PC-9 (cell line): ENCODE data around the gene PEAK1. TPM values are rescaled to one million over a fixed set of nuclear protein-coding genes. Genes with fewer than 3 reads are reported as not detected.

Source experiments
- BruUV-seq: library from RNA; stranded (reverse); fragments of 400-500 nt; replicated peaks from 2 replicates; lab custom pipeline; 2021; lab: Mats Ljungman, UMichigan
- CTCF ChIA-PET: fragments of 300-600 bp; sonication (Branson Sonifier 250); formaldehyde crosslinking; loops from one replicate; lab custom pipeline; 2022; ENCODE audit warnings: antibody characterized with exemption; lab: Charles Lee
- POLR2A ChIA-PET: fragments of 300-600 bp; sonication (Branson Sonifier 250); formaldehyde crosslinking; loops from one replicate; lab custom pipeline; 2022; ENCODE audit warnings: antibody characterized with exemption; ENCODE audit not compliant: unreplicated experiment; lab: Charles Lee
- DNase-seq, 2 experiments: peaks; one replicate each; pipeline versions ENCODE4 v3.0.0 to v3.0.0-alpha.2; 2015 to 2022; ENCODE audit warnings: mixed read lengths in 1 of 2
- H2AFZ ChIP-seq: fragments of 200-600 bp; sonication (generic); 2 replicates; pipeline ENCODE4 v1.8.1; 2017; ENCODE audit warnings: antibody characterized with exemption
- H3F3A ChIP-seq: fragments of 200-600 bp; sonication (generic); 2 replicates; pipeline ENCODE4 v1.8.1; 2017; ENCODE audit warnings: antibody characterized with exemption, mild to moderate bottlenecking, low read depth; ENCODE audit not compliant: insufficient read depth
- H3K27ac ChIP-seq: fragments of 200-600 bp; sonication (generic); 2 replicates; pipeline ENCODE4 v1.6.1; 2016; ENCODE audit warnings: mixed run types
- H3K27me3 ChIP-seq: fragments of 200-600 bp; sonication (generic); 2 replicates; pipeline ENCODE4 v1.6.1; 2016; ENCODE audit warnings: low read depth, mixed run types; ENCODE audit not compliant: insufficient read depth
- H3K36me3 ChIP-seq: fragments of 200-600 bp; sonication (generic); 2 replicates; pipeline ENCODE4 v1.6.1; 2016; ENCODE audit warnings: low read depth, mixed run types
- H3K4me1 ChIP-seq: fragments of 200-600 bp; sonication (generic); replicated peaks from 2 replicates; pipeline ENCODE4 v1.6.1; 2016; ENCODE audit warnings: mixed run types; ENCODE audit not compliant: insufficient read depth
- H3K4me2 ChIP-seq: fragments of 200-600 bp; sonication (generic); 2 replicates; pipeline ENCODE4 v1.6.1; 2017; ENCODE audit warnings: mixed run types
- H3K4me3 ChIP-seq: fragments of 200-600 bp; sonication (generic); 2 replicates; pipeline ENCODE4 v1.6.1; 2016; ENCODE audit warnings: mixed run types
- H3K79me2 ChIP-seq: fragments of 200-600 bp; sonication (generic); 2 replicates; pipeline ENCODE4 v1.6.1; 2017; ENCODE audit warnings: low read depth, mixed run types
- H3K9me2 ChIP-seq: fragments of 200-600 bp; sonication (generic); 2 replicates; pipeline ENCODE4 v1.8.1; 2017; ENCODE audit warnings: mild to moderate bottlenecking; ENCODE audit not compliant: insufficient read depth
- H3K9me3 ChIP-seq: fragments of 200-600 bp; sonication (generic); 2 replicates; pipeline ENCODE4 v1.8.1; 2016; ENCODE audit warnings: low read depth; ENCODE audit not compliant: insufficient read depth
- H4K20me1 ChIP-seq: fragments of 200-600 bp; sonication (generic); 2 replicates; pipeline ENCODE4 v1.8.1; 2017; ENCODE audit not compliant: insufficient read depth
- CTCF ChIP-seq: fragments of 200-600 bp; sonication (generic); conservative IDR thresholded peaks from 2 replicates; pipeline ENCODE4 v1.6.1; 2017; ENCODE audit warnings: mixed run types, antibody characterized with exemption, mild to moderate bottlenecking, moderate library complexity
- EZH2 ChIP-seq: fragments of 200-600 bp; sonication (generic); IDR thresholded peaks from 2 replicates; pipeline ENCODE4 v1.8.0; 2017; ENCODE audit warnings: antibody characterized with exemption, low read depth
- intact Hi-C: fragments of 100-400 bp; cut with micrococcal nuclease; formaldehyde crosslinking; loops from one replicate; pipeline ENCODE4 v1.10.0; 2022; ENCODE audit not compliant: unreplicated experiment
- total RNA-seq: library from RNA; stranded (reverse); gene quantifications from 2 replicates; pipeline ENCODE4 v1.2.3, GENCODE V29; 2021

The PEAK1 gene
- total RNA-seq, 1 experiment from 2014 or later = 20.7 TPM

GRCh38 chr15:77191230-77191834 lies 228.6 kb downstream of the PEAK1 start:
- no peaks in the 10 kb centered on the region for H3K36me3 ChIP-seq
- no peak for DNase-seq
- H3F3A ChIP-seq = no peaks in the 10 kb centered on the region
- H3K9me3 ChIP-seq = no peaks in the 10 kb centered on the region
- TF ChIP-seq EZH2 (no peak), CTCF (no peak)
- H3K4me1 ChIP-seq = no peaks in the 10 kb centered on the region
- no peak overlapping the region for H2AFZ ChIP-seq
- no peaks in the 10 kb centered on the region for H3K27me3 ChIP-seq
- intact Hi-C loops = no loop called here
- H3K4me2 ChIP-seq = no peak overlapping the region
- no peaks in the 10 kb centered on the region for H3K9me2 ChIP-seq
- no peaks in the 10 kb centered on the region for H3K79me2 ChIP-seq
- H4K20me1 ChIP-seq = no peaks in the 10 kb centered on the region
- no peak overlapping the region for H3K27ac ChIP-seq
- no peak overlapping the region for H3K4me3 ChIP-seq
- ChIA-PET POLR2A (no interaction called here), CTCF (no interaction called here)
- BruUV-seq = no TSS peak

DNA sequence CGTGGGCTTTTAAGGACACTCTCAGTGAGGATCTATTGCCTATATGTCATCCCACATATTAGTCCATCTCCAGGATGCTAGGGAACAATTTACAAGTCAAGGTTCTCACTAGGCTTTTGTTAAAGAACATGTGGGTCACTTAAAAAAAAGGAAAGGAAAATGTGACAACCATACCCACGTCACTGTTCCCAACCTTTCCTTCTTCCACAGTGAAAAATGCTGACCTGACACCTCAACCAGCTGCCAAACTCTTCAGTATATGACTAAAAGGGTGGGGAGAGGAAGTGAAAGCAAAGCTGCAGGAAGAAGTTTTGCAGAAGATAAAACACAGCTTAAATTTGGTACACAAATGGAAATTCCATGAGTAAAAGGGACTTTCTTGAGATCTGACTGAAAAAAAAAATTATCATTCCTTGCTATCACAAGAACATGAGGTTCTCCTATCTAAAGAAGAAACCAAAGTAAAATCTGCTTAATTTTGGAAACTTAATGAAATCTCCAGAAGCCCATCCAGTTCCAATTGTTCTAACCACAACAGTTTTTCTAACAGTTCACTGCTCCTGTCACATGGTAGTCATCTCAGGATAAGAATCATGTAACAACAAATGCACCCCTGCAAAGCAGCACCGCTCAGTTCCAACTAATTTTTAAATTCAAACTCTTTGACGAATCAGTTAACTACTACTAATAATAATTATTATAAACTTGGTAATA lies 232.0 kb downstream of the PEAK1 start:
- no peak overlapping the region for H3K4me3 ChIP-seq
- DNase-seq = no peak
- H3K9me3 ChIP-seq = no peaks in the 10 kb centered on the region
- ChIA-PET CTCF (interaction anchor here (0.8 kb wide), 1 partner anchor 445 kb away, joined by 3 read pairs; no protein-coding TSS in a partner anchor), POLR2A (no interaction called here)
- H3K4me1 ChIP-seq = no peaks in the 10 kb centered on the region
- BruUV-seq = no TSS peak
- H3K27me3 ChIP-seq = no peaks in the 10 kb centered on the region
- intact Hi-C loops = no loop called here
- no peak overlapping the region for H3K27ac ChIP-seq
- H3K4me2 ChIP-seq = no peak overlapping the region
- no peaks in the 10 kb centered on the region for H3F3A ChIP-seq
- no peak for TF ChIP-seq CTCF
- no peaks in the 10 kb centered on the region for H3K36me3 ChIP-seq
- H4K20me1 ChIP-seq = no peaks in the 10 kb centered on the region
- H3K9me2 ChIP-seq = no peaks in the 10 kb centered on the region
- no peaks in the 10 kb centered on the region for H3K79me2 ChIP-seq
- no peak overlapping the region for H2AFZ ChIP-seq

DNA sequence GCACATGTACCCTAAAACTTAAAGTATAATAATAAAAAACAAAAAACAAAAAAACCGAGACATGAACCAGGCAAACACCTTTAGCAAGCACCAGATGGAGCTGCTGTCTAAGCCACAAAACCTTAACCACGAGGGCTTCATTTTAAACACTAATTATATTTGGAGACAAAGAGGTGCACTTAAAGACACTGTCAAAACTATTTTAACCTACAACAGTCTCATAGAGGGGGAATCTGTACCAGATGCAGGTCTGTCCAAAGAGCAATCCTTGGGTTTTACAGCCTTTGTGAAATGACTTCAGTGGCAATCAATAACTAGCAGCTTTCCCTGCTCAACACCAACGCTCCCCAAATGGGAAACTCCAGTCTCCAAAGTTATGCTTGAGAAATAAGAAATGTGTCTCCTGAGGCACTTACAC lies 233.3 kb downstream of the PEAK1 start:
- POLR2A ChIA-PET = interaction anchor here (0.6 kb wide), 1 partner anchor 42 kb away, joined by 4 read pairs; no protein-coding TSS in a partner anchor
- CTCF ChIA-PET = no interaction called here
- Histone ChIP-seq H4K20me1 (no peaks in the 10 kb centered on the region), H3K9me3 (no peaks in the 10 kb centered on the region), H2AFZ (no peak overlapping the region), H3K36me3 (no peaks in the 10 kb centered on the region), H3K9me2 (no peaks in the 10 kb centered on the region), H3K4me3 (no peak overlapping the region), H3K27ac (no peak overlapping the region), H3F3A (no peaks in the 10 kb centered on the region), H3K4me1 (no peaks in the 10 kb centered on the region), H3K79me2 (no peaks in the 10 kb centered on the region), H3K27me3 (no peaks in the 10 kb centered on the region), H3K4me2 (no peak overlapping the region)
- BruUV-seq = no TSS peak
- TF ChIP-seq EZH2 (no peak), CTCF (peak; percentile 66)
- intact Hi-C loops = no loop called here
- DNase-seq = no peak
